Glutamatergic neuron (in vitro differentiated cells): Measurements from ENCODE around the gene TFDP2. TPM values are rescaled to one million over a fixed set of nuclear protein-coding genes. Genes with fewer than 3 reads are reported as not detected.

ENCODE experiments used
- DNase-seq: peaks from one replicate; pipeline ENCODE4 v3.0.0; 2022
- H3K27ac Mint-ChIP-seq: one replicate; pipeline ENCODE4 v1.8.0; 2020; ENCODE audit warnings: mild to moderate bottlenecking, mixed read lengths, inconsistent platforms; ENCODE audit not compliant: unreplicated experiment
- H3K27me3 Mint-ChIP-seq: one replicate; pipeline ENCODE4 v1.8.0; 2020; ENCODE audit warnings: mild to moderate bottlenecking, moderate library complexity, mixed read lengths, inconsistent platforms; ENCODE audit not compliant: unreplicated experiment
- H3K36me3 Mint-ChIP-seq: one replicate; pipeline ENCODE4 v1.8.0; 2020; ENCODE audit warnings: mild to moderate bottlenecking, mixed read lengths, inconsistent platforms; ENCODE audit not compliant: unreplicated experiment
- H3K4me1 Mint-ChIP-seq: one replicate; pipeline ENCODE4 v1.8.0; 2020; ENCODE audit warnings: mild to moderate bottlenecking, low read depth, mixed read lengths, inconsistent platforms; ENCODE audit not compliant: unreplicated experiment
- H3K4me3 Mint-ChIP-seq: one replicate; pipeline ENCODE4 v1.8.0; 2020; ENCODE audit warnings: mild to moderate bottlenecking, mixed read lengths, inconsistent platforms; ENCODE audit not compliant: unreplicated experiment
- H3K9me3 Mint-ChIP-seq: one replicate; pipeline ENCODE4 v1.8.0; 2020; ENCODE audit warnings: mild to moderate bottlenecking, moderate library complexity, mixed read lengths, inconsistent platforms; ENCODE audit not compliant: unreplicated experiment
- CTCF ChIP-seq: fragments of 200-600 bp; sonication (generic); IDR thresholded peaks from one replicate; pipeline ENCODE4 v1.5.0; 2021; ENCODE audit not compliant: partially characterized antibody, unreplicated experiment
- total RNA-seq: library from RNA; stranded (reverse); fragmentation: NEBNext Ultra II Directional; extraction: Animal tissue kit (Norgen Biotek cat#: 25700); gene quantifications from one replicate; pipeline ENCODE4 v1.2.1, GENCODE V29; 2021; ENCODE audit not compliant: unreplicated experiment

The TFDP2 gene
- total RNA-seq, 1 donor from 2014 or later, result 91.8 TPM

- no peaks in the 10 kb centered on the region for H3K36me3 Mint-ChIP-seq
- TF ChIP-seq CTCF, result no peak
- H3K4me1 Mint-ChIP-seq, result no peaks in the 10 kb centered on the region
- no peak for DNase-seq
- no peaks in the 10 kb centered on the region for H3K27me3 Mint-ChIP-seq
- no peaks in the 10 kb centered on the region for H3K9me3 Mint-ChIP-seq
- no peak overlapping the region for H3K4me3 Mint-ChIP-seq
- no peak overlapping the region for H3K27ac Mint-ChIP-seq
Observed at GRCh38 chr3:142174559-142174958, 25.2 kb upstream of the TFDP2 start.

DNA sequence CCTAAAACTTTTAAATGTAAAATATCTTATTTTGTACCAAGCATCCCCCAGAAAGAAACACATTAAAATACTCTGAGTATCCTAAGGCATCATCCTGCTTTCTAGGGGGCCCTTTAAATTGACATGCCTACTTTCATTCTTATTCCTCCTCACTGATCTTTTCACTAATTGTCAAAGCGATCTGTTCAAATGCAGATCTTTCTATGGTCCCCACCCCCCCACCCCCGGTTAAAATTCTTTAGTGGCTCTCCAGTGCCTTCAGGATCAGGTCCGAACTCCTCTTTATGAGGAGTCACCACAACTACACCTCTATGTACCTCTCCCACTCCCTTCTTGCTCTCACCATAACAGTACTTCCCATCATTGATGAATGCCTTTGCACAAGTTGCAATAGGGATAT is 19.2 kb upstream of the TFDP2 start:
- Mint-ChIP-seq H3K4me1 (no peaks in the 10 kb centered on the region), H3K4me3 (no peak overlapping the region), H3K9me3 (no peaks in the 10 kb centered on the region), H3K27me3 (no peaks in the 10 kb centered on the region), H3K27ac (no peak overlapping the region), H3K36me3 (no peaks in the 10 kb centered on the region)
- TF ChIP-seq CTCF, result no peak
- no peak for DNase-seq

DNA sequence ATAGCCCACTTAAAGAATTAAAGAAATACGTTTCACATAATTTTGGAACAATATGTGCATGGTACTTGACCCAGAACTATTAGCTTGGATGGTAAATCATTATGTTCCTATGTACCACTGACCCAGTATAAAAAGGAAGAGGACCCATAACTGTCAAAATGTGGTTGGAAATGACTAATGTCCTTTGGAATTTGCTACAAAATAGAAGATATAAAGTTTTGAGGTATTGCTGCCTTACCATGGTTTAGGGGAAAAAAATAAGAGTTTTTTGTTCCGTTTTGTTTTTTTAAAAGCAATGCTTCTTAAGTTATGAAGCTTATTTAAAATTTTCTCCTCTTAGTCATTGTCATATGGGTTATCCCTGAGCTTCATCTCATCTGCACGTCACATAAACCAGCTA is 15.8 kb upstream of the TFDP2 start:
- no peak for DNase-seq
- Mint-ChIP-seq H3K4me1 (no peaks in the 10 kb centered on the region), H3K36me3 (no peaks in the 10 kb centered on the region), H3K4me3 (no peak overlapping the region), H3K9me3 (no peaks in the 10 kb centered on the region), H3K27ac (no peak overlapping the region), H3K27me3 (peaks cover 2% of the 10 kb centered on the region)
- no peak for TF ChIP-seq CTCF

DNA sequence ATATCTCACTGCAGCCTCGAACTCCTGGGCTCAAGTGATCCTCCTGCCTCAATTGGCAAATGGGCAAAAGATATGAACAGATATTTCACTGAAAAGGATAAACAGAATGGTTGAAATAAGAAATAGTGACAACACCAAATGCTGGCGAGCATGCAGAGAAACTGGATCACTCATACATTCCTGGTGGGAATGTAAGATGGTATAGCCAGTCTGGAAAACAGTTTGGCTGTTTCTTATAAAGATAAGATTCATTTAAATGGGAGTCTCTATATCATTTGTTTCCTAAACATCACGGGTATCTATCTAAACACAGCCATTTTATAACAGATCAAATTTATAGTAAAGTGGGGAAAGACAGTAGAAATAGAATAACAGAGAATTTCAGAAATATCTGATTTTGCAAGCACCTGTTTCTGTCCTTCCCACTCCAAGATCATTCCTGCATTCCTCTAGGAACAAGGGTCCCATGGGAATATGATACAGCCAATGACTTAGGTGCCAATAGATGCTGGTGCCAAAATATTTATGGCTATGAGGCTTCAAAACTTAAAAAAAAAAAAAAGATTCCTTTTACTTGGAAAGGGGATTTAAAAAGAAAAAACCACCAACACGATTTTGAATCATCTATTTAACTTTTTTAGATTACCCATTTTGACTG is 9.9 kb upstream of the TFDP2 start:
- Mint-ChIP-seq H3K9me3 (no peaks in the 10 kb centered on the region), H3K4me1 (no peaks in the 10 kb centered on the region), H3K36me3 (no peaks in the 10 kb centered on the region), H3K4me3 (no peak overlapping the region), H3K27ac (no peak overlapping the region), H3K27me3 (peaks cover 2% of the 10 kb centered on the region)
- no peak for TF ChIP-seq CTCF
- no peak for DNase-seq

DNA sequence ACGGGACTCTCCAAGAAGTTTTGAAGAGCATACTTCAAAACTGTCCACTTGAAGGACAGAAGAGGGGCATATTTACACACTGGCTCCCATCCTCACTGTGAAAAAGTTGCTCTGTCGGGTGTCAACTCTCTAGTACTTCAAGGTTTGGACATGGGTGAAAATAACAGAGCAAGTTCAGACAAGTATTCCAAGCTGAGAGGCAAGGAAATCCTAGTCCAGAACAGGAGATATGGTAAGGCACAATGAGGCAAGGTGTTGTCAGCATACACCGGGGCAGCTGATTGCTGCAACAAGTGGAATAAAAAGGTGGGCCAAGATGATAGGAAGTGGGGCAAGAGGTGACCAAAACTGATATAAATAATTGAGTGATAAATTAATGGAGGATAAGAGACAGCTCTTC is 4.8 kb upstream of the TFDP2 start:
- Mint-ChIP-seq H3K4me3 (no peak overlapping the region), H3K4me1 (no peaks in the 10 kb centered on the region), H3K27ac (no peak overlapping the region), H3K27me3 (peaks cover 3% of the 10 kb centered on the region), H3K36me3 (no peaks in the 10 kb centered on the region), H3K9me3 (peaks cover 1% of the 10 kb centered on the region)
- no peak for TF ChIP-seq CTCF
- no peak for DNase-seq
